ENCODE measurements around the gene GABBR1. TPM values are rescaled to one million over a fixed set of nuclear protein-coding genes. Genes with fewer than 3 reads are reported as not detected.

Gene GABBR1
- total and polyA plus RNA-seq, 2 of the 13 experiments (the other 11 are each of a cell fraction or from before 2014, with no cell fraction given) = 0.07 to 0.37 TPM

DNA sequence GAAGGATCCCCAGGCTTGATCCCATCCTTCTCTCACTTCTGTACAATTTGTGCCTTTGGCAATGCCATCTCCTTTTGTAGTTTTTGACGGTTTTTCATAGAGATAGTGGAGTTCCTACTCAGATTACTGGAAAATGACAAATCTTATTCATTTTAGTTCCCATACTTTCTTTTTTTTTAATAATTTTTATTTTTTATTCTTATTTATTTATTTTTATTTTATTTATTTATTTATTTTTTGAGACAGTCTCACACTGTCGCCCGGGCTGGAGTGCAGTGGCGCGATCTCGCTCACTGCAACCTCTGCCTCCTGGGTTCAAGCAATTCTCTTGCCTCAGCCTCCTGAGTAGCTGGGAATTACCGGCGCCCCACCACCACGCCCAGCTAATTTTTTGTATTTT, 4.3 kb upstream of the GABBR1 start:
- Histone ChIP-seq H3K9me3 (ENCODE audit: low read length) (no peaks in the 10 kb centered on the region), H3K27ac (ENCODE audit: extremely low read length, insufficient read depth, low read length) (no peak overlapping the region), H4K20me1 (ENCODE audit: insufficient read depth, low read length) (no peaks in the 10 kb centered on the region), H3K79me2 (ENCODE audit: insufficient read depth, low read length) (no peaks in the 10 kb centered on the region), H3K4me1 (ENCODE audit: insufficient read depth, low read length) (peaks cover 8% of the 10 kb centered on the region), H3K4me2 (ENCODE audit: low read depth, low read length) (no peak overlapping the region), H3K9ac (ENCODE audit: insufficient read depth, low read depth, low read length) (no peak overlapping the region), H3K4me3 (replicated peaks in 1 of 3; ENCODE audit: insufficient read depth in 1 of 3, low read depth in 2 of 3, low read length in 3 of 3) (no peak overlapping the region), H3K36me3 (replicated peaks in 1 of 2; ENCODE audit: control insufficient read depth in 1 of 2, insufficient read depth in 2 of 2, low read length in 2 of 2) (no peaks in the 10 kb centered on the region), H2AFZ (ENCODE audit: low read length) (no peak overlapping the region), H3K27me3 (ENCODE audit: control insufficient read depth in 1 of 2, insufficient read depth in 2 of 2, low read length in 2 of 2) (peaks cover 0 to 25% of the 10 kb centered on the region in 2 experiments)
- ChIA-PET POLR2A (no interaction called here), CTCF (ENCODE audit: low intra/inter-chr PET ratio, low total read pairs) (no interaction called here)
- DNase-seq (ENCODE audit: low spot score) = no peak
- WGBS (ENCODE audit: low lambda C conversion rate) = 65% methylated on average over 9 of the region's 9 CpGs
- in situ Hi-C loops (cut with HindIII; ENCODE audit: extremely low pct_ligation_motif_present, low pct_unique_long_range_greater_than_20kb) (no loop called here), intact Hi-C loops (cut with micrococcal nuclease; ENCODE audit: unreplicated experiment) (no loop called here)
- no peak for ATAC-seq
- TF ChIP-seq ZNF788 (CRISPR knock-in tag; IDR thresholded peaks at IDR 0.05; ENCODE audit: borderline replicate concordance) = no peak
- TF ChIP-seq ZNF562 (CRISPR knock-in tag; IDR thresholded peaks at IDR 0.05; ENCODE audit: borderline replicate concordance) = no peak
- no peak for TF ChIP-seq MTF2 (CRISPR knock-in tag; IDR thresholded peaks at IDR 0.05; ENCODE audit: borderline replicate concordance)
- TF ChIP-seq RAD51 (IDR thresholded peaks at IDR 0.05; ENCODE audit: borderline replicate concordance) = no peak
- TF ChIP-seq ZNF776 (CRISPR knock-in tag; IDR thresholded peaks at IDR 0.05) = no peak
- no peak for TF ChIP-seq ZFP41 (CRISPR knock-in tag; IDR thresholded peaks at IDR 0.05; ENCODE audit: borderline replicate concordance)
- TF ChIP-seq ZNF235 (CRISPR knock-in tag; IDR thresholded peaks at IDR 0.05; ENCODE audit: borderline replicate concordance) = no peak
- no peak for TF ChIP-seq ZFP82 (CRISPR knock-in tag; IDR thresholded peaks at IDR 0.05; ENCODE audit: borderline replicate concordance)
- no peak for TF ChIP-seq HNRNPH1 (optimal IDR thresholded peaks at IDR 0.05; ENCODE audit: low read depth, low read length)
- no peak for TF ChIP-seq ZNF441 (CRISPR knock-in tag; IDR thresholded peaks at IDR 0.05; ENCODE audit: borderline replicate concordance)
- TF ChIP-seq NR2C2 (CRISPR knock-in tag; IDR thresholded peaks at IDR 0.05; ENCODE audit: borderline replicate concordance) = no peak
- TF ChIP-seq ZNF674 (CRISPR knock-in tag; IDR thresholded peaks at IDR 0.05; ENCODE audit: low read depth) = no peak
- TF ChIP-seq ZNF367 (CRISPR knock-in tag; IDR thresholded peaks at IDR 0.05; ENCODE audit: borderline replicate concordance) = no peak
- no peak for TF ChIP-seq GABPA (IDR thresholded peaks at IDR 0.05; ENCODE audit: low read depth, low read length)
- no peak for TF ChIP-seq GABPA (CRISPR knock-in tag; IDR thresholded peaks at IDR 0.05; ENCODE audit: low read depth)
- TF ChIP-seq, protein P1, sequence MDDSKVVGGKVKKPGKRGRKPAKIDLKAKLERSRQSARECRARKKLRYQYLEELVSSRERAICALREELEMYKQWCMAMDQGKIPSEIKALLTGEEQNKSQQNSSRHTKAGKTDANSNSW (CRISPR knock-in tag; IDR thresholded peaks at IDR 0.05; ENCODE audit: borderline replicate concordance) = no peak
- no peak for TF ChIP-seq JUND (CRISPR knock-in tag; IDR thresholded peaks at IDR 0.05)
- FAIRE-seq = no peak
- BruUV-seq (replicated peaks) = no TSS peak
